22Rv1 (cell line): ENCODE results near the gene OR13F1.

Experiments used
- CTCF ChIP-seq: fragments of 450-650 bp; IDR thresholded peaks from 2 replicates; pipeline ENCODE4 v1.5.1; 2017; ENCODE audit warnings: mild to moderate bottlenecking
- ZFX ChIP-seq: fragments of 450-650 bp; IDR thresholded peaks from 2 replicates; pipeline ENCODE4 v1.6.1; 2017; ENCODE audit warnings: antibody characterized with exemption, borderline replicate concordance

- TF ChIP-seq CTCF (no peak), ZFX (no peak)
These were observed 40.6 kb downstream of the OR13F1 start for GRCh38 chr9:104544644-104545043.
